K562 (cell line): ENCODE measurements around the gene ANKFN1. TPM values are rescaled to one million over a fixed set of nuclear protein-coding genes. Genes with fewer than 3 reads are reported as not detected.

ENCODE experiments used
- AFF1 ChIP-seq, 2 experiments: fragments of 450-650 bp; IDR thresholded peaks; 2 replicates each; pipeline ENCODE4 v1.6.1; 2018; ENCODE audit warnings: mild to moderate bottlenecking in 2 of 2, low read depth in 1 of 2; ENCODE audit not compliant: partially characterized antibody in 2 of 2
- BRF2 ChIP-seq: IDR thresholded peaks from 3 replicates; pipeline ENCODE4 v1.6.1; 2011; ENCODE audit warnings: borderline replicate concordance, mild to moderate bottlenecking; ENCODE audit not compliant: insufficient read length, insufficient read depth
- EGR1 ChIP-seq: fragments of 450-650 bp; conservative IDR thresholded peaks from 2 replicates; pipeline ENCODE4 v1.6.1; 2017; ENCODE audit warnings: mild to moderate bottlenecking
- HES1 ChIP-seq: fragments of 450-650 bp; IDR thresholded peaks from 2 replicates; pipeline ENCODE4 v1.6.1; 2016; ENCODE audit warnings: low read depth, mild to moderate bottlenecking, moderate library complexity
- HMG20A ChIP-seq: fragments of 450-650 bp; formaldehyde crosslinking; conservative IDR thresholded peaks from 2 replicates; pipeline ENCODE4 v1.4.0; 2020; ENCODE audit warnings: mild to moderate bottlenecking, mixed read lengths
- NFXL1 ChIP-seq: fragments of 450-650 bp; formaldehyde crosslinking; IDR thresholded peaks from 2 replicates; pipeline ENCODE4 v1.4.0; 2021; ENCODE audit warnings: mild to moderate bottlenecking
- SOX6 ChIP-seq: fragments of 450-650 bp; IDR thresholded peaks from 2 replicates; pipeline ENCODE4 v1.6.1; 2014; ENCODE audit warnings: mild to moderate bottlenecking
- ZC3H11A ChIP-seq: IDR thresholded peaks from 2 replicates; pipeline ENCODE4 v1.6.1; 2012; ENCODE audit warnings: low read depth, low read length, improper control_type of control experiment
- ZNF318 ChIP-seq, 2 experiments: fragments of 450-650 bp; IDR thresholded peaks; 2 replicates each; pipeline ENCODE4 v1.6.1; 2016; ENCODE audit warnings: mild to moderate bottlenecking in 2 of 2, borderline replicate concordance in 1 of 2, low read depth in 1 of 2, moderate library complexity in 1 of 2
- ZNF699 ChIP-seq: fragments of 250-450 bp; sonication (Bioruptor Pico); IDR thresholded peaks from 2 replicates; pipeline ENCODE4 v1.8.0; 2021; ENCODE audit warnings: mild to moderate bottlenecking, moderate library complexity; ENCODE audit not compliant: insufficient replicate concordance
- ZNF764 ChIP-seq: fragments of 250-450 bp; sonication (Bioruptor Pico); IDR thresholded peaks from 2 replicates; pipeline ENCODE4 v1.4.0; 2020; ENCODE audit warnings: low read depth, mild to moderate bottlenecking, moderate library complexity
- polyA plus RNA-seq, 8 experiments: library from polyadenylated mRNA; depleted of rRNA in 4 of 8; stranded (reverse) in 5 of 8; unstranded in 3 of 8; fragments of >200 nt; fragmentation: Nextera tagmentation in 2 of 8; fragmentation: Illumina TruSeq in 1 of 8; extraction: Ambion mirVana in 2 of 8; extraction: Trizol in 1 of 8; gene quantifications; 2 replicates each; pipeline versions ENCODE4 v1.2.1 to v1.2.3, GENCODE V29; 2011 to 2014; ENCODE audit warnings: inconsistent platforms in 1 of 8, missing spikeins in 1 of 8
- total RNA-seq, 7 experiments: library from RNA; depleted of rRNA in 6 of 7; stranded (reverse); fragments of >200 nt in 6 of 7; fragmentation: Illumina TruSeq in 2 of 7; extraction: Trizol in 2 of 7; gene quantifications; 2 replicates each; pipeline versions ENCODE4 v1.2.1 to v1.2.3, GENCODE V29; 2011 to 2021; ENCODE audit warnings: low replicate concordance in 1 of 7

ANKFN1 gene
- total and polyA plus RNA-seq, 9 of the 15 experiments (the other 6 are each of a cell fraction or from before 2014, with no cell fraction given), result 0.04 to 0.39 (median 0.15) TPM; not detected in 1

GRCh38 chr17:56260376-56261002 lies 107.2 kb downstream of the ANKFN1 start (continued):
- TF ChIP-seq NFXL1 (CRISPR knock-in tag), result no peak
- TF ChIP-seq ZNF699 (CRISPR knock-in tag), result no peak
- no peak for TF ChIP-seq ZC3H11A
- no peak for TF ChIP-seq AFF1 (IDR thresholded peaks at IDR 0.05; ENCODE audit: low read depth in 1 of 2, partially characterized antibody in 2 of 2)
- no peak for TF ChIP-seq HMG20A (CRISPR knock-in tag)
- TF ChIP-seq ZNF764 (CRISPR knock-in tag), result no peak
- no peak for TF ChIP-seq EGR1
- TF ChIP-seq BRF2, result no peak
- TF ChIP-seq HES1, result no peak
- TF ChIP-seq SOX6, result no peak
- no peak for TF ChIP-seq ZNF318 (IDR thresholded peaks at IDR 0.05; ENCODE audit: borderline replicate concordance in 1 of 2, low read depth in 1 of 2)
